CD4-positive, alpha-beta T cell (primary cell): ENCODE results near the gene SLC12A5. TPM values are rescaled to one million over a fixed set of nuclear protein-coding genes. Genes with fewer than 3 reads are reported as not detected.

Experiments used
- ATAC-seq: fragments of 200-7000 bp; cut with Tn5 transposase; one replicate; pipeline ENCODE4 v1.10.0; 2022; ENCODE audit warnings: mild to moderate bottlenecking; ENCODE audit not compliant: poor library complexity
- CTCF ChIA-PET: fragments of 350-600 bp; sonication (Branson Sonifier 250); formaldehyde crosslinking; loops from one replicate; lab custom pipeline; 2021; ENCODE audit warnings: antibody characterized with exemption, inconsistent platforms; lab: Charles Lee
- POLR2A ChIA-PET: fragments of 350-600 bp; sonication (Branson Sonifier 250); formaldehyde crosslinking; loops from one replicate; lab custom pipeline; 2021; ENCODE audit warnings: antibody characterized with exemption, inconsistent platforms; lab: Charles Lee
- DNase-seq, 14 experiments: peaks; one replicate each; pipeline ENCODE4 v3.0.0-alpha.2; 2013 to 2020; ENCODE audit warnings: mixed read lengths in 2 of 14
- H3K27ac ChIP-seq, 2 donors: one replicate each; pipeline versions ENCODE4 v1.5.1 to v1.7.0; 2013; ENCODE audit warnings: low read length in 2 of 2, low read depth in 1 of 2, mild to moderate bottlenecking in 1 of 2
- H3K27me3 ChIP-seq, 2 experiments: 1 replicate in 1 of 2; 2 replicates in 1 of 2; pipeline versions ENCODE4 v1.6.1 to v1.7.0; 2013; ENCODE audit warnings: low read length in 2 of 2, control low read depth in 1 of 2, mild to moderate bottlenecking in 1 of 2, moderate library complexity in 1 of 2; ENCODE audit not compliant: insufficient read depth in 2 of 2, control insufficient read depth in 1 of 2
- H3K36me3 ChIP-seq: one replicate; pipeline ENCODE4 v1.6.1; 2013; ENCODE audit warnings: low read length, control low read depth; ENCODE audit not compliant: insufficient read depth
- H3K4me1 ChIP-seq: one replicate; pipeline ENCODE4 v1.6.1; 2013; ENCODE audit warnings: low read length, control low read depth; ENCODE audit not compliant: insufficient read depth
- H3K4me3 ChIP-seq: one replicate; pipeline ENCODE4 v1.5.1; 2013; ENCODE audit warnings: mild to moderate bottlenecking, low read length, moderate library complexity
- H3K9me3 ChIP-seq, 2 experiments: 1 replicate in 1 of 2; 2 replicates in 1 of 2; pipeline versions ENCODE4 v1.6.1 to v1.7.0; 2013; ENCODE audit warnings: low read length in 2 of 2, mild to moderate bottlenecking in 2 of 2, control low read depth in 1 of 2, moderate library complexity in 1 of 2; ENCODE audit not compliant: control insufficient read depth in 1 of 2, insufficient read depth in 1 of 2
- H3K27ac Mint-ChIP-seq: one replicate; pipeline ENCODE4 v1.8.0; 2020; ENCODE audit warnings: mixed read lengths
- H3K27me3 Mint-ChIP-seq: one replicate; pipeline ENCODE4 v1.8.0; 2021; ENCODE audit warnings: mixed read lengths
- H3K36me3 Mint-ChIP-seq: one replicate; pipeline ENCODE4 v1.8.0; 2021; ENCODE audit warnings: low read depth, mixed read lengths
- H3K4me1 Mint-ChIP-seq: one replicate; pipeline ENCODE4 v1.8.0; 2021; ENCODE audit warnings: low read depth, mixed read lengths
- H3K4me3 Mint-ChIP-seq: one replicate; pipeline ENCODE4 v1.8.0; 2020; ENCODE audit warnings: mild to moderate bottlenecking, mixed read lengths
- H3K9me3 Mint-ChIP-seq: one replicate; pipeline ENCODE4 v1.8.0; 2020; ENCODE audit warnings: mixed read lengths
- CTCF ChIP-seq: fragments of 200-600 bp; IDR thresholded peaks from one replicate; pipeline ENCODE4 v1.8.0; 2022; ENCODE audit warnings: antibody characterized with exemption, mild to moderate bottlenecking
- intact Hi-C, 2 experiments: fragments of 100-400 bp; cut with DNase I in 1 of 2; cut with micrococcal nuclease in 1 of 2; formaldehyde crosslinking; loops; one replicate each; pipeline versions ENCODE4 v1.15.1 to v1.9.0; 2023 to 2025; cut with DNase I, micrococcal nuclease
- total RNA-seq, 174 experiments: library from RNA in 2 of 174; stranded (reverse) in 2 of 174; gene quantifications; one replicate each; pipeline ENCODE4 v1.2.3 and lab custom pipeline; 2021 to 2026

The SLC12A5 gene
- total RNA-seq, 2 experiments from 2014 or later, result 1.3 to 2.4 TPM

- POLR2A ChIA-PET, result interaction anchor here (0.9 kb wide), 1 partner anchor 11 kb away, joined by 4 read pairs; no protein-coding TSS in a partner anchor
- Histone ChIP-seq H3K27ac (no peak overlapping the region), H3K27me3 (no peaks in the 10 kb centered on the region), H3K36me3 (peaks cover 59% of the 10 kb centered on the region), H3K4me3 (no peak overlapping the region), H3K9me3 (no peaks in the 10 kb centered on the region), H3K4me1 (no peaks in the 10 kb centered on the region)
- TF ChIP-seq CTCF, result no peak
- no peak overlapping the region for H3K27ac Mint-ChIP-seq
- no peak for DNase-seq
- H3K4me1 Mint-ChIP-seq, result peaks cover 20% of the 10 kb centered on the region
- peaks cover 34% of the 10 kb centered on the region for H3K36me3 Mint-ChIP-seq
- H3K4me3 Mint-ChIP-seq, result no peak overlapping the region
- no peaks in the 10 kb centered on the region for H3K9me3 Mint-ChIP-seq
- intact Hi-C loops, result no loop called here
- CTCF ChIA-PET, result no interaction called here
- no peak for ATAC-seq
- H3K27me3 Mint-ChIP-seq, result no peaks in the 10 kb centered on the region
Measured at GRCh38 chr20:46076806-46077205, 47.8 kb downstream of the SLC12A5 start.

GRCh38 chr20:46077642-46078305 is 48.8 kb downstream of the SLC12A5 start:
- intact Hi-C loops, result no loop called here
- Mint-ChIP-seq H3K9me3 (no peaks in the 10 kb centered on the region), H3K27me3 (no peaks in the 10 kb centered on the region), H3K27ac (no peak overlapping the region), H3K4me3 (no peak overlapping the region), H3K4me1 (peaks cover 29% of the 10 kb centered on the region), H3K36me3 (peaks cover 34% of the 10 kb centered on the region)
- CTCF ChIA-PET, result no interaction called here
- POLR2A ChIA-PET, result interaction anchor here (0.9 kb wide), 1 partner anchor 12 kb away, joined by 4 read pairs; no protein-coding TSS in a partner anchor
- DNase-seq, result no peak
- no peak for TF ChIP-seq CTCF
- no peaks in the 10 kb centered on the region for H3K27me3 ChIP-seq
- no peak for ATAC-seq
- no peaks in the 10 kb centered on the region for H3K4me1 ChIP-seq
- H3K9me3 ChIP-seq, result no peaks in the 10 kb centered on the region
- H3K27ac ChIP-seq, result no peak overlapping the region
- peaks cover 59% of the 10 kb centered on the region for H3K36me3 ChIP-seq
- H3K4me3 ChIP-seq, result no peak overlapping the region

- Histone ChIP-seq H3K4me1 (peaks cover 5% of the 10 kb centered on the region), H3K9me3 (no peaks in the 10 kb centered on the region), H3K4me3 (no peak overlapping the region), H3K27ac (no peak overlapping the region), H3K27me3 (no peaks in the 10 kb centered on the region), H3K36me3 (peaks cover 48% of the 10 kb centered on the region)
- no peak overlapping the region for H3K27ac Mint-ChIP-seq
- no peak for TF ChIP-seq CTCF
- H3K4me1 Mint-ChIP-seq, result peaks cover 41% of the 10 kb centered on the region
- intact Hi-C loops, result no loop called here
- no peak for DNase-seq
- H3K36me3 Mint-ChIP-seq, result peaks cover 41% of the 10 kb centered on the region
- H3K9me3 Mint-ChIP-seq, result no peaks in the 10 kb centered on the region
- no peaks in the 10 kb centered on the region for H3K27me3 Mint-ChIP-seq
- ChIA-PET CTCF (no interaction called here), POLR2A (no interaction called here)
- ATAC-seq, result no peak
- H3K4me3 Mint-ChIP-seq, result no peak overlapping the region
Measured at GRCh38 chr20:46078954-46079353, 49.9 kb downstream of the SLC12A5 start.
